ENCODE measurements around the gene TNFSF15. TPM values are rescaled to one million over a fixed set of nuclear protein-coding genes. Genes with fewer than 3 reads are reported as not detected.
A peak's percentile ranks its signal among the peaks of the same experiment; 100 is the strongest.

TNFSF15 gene
- total RNA-seq, 1 experiment from 2014 or later: 0.53 TPM

- DNase-seq (ENCODE audit: low read depth): no peak
Measured at GRCh38 chr9:114825126-114825795, 19.4 kb upstream of the TNFSF15 start.

GRCh38 chr9:114824110-114824509 lies 18.3 kb upstream of the TNFSF15 start:
- peak; percentile 47 for DNase-seq (ENCODE audit: low read depth)

- no peak for DNase-seq (ENCODE audit: low read depth)
Measured at GRCh38 chr9:114823441-114823840, 17.6 kb upstream of the TNFSF15 start.

- no peak for DNase-seq (ENCODE audit: low read depth)
Measured at GRCh38 chr9:114822708-114823107, 16.9 kb upstream of the TNFSF15 start.

- DNase-seq (ENCODE audit: low read depth): no peak
Measured at GRCh38 chr9:114820776-114821501, 15.1 kb upstream of the TNFSF15 start.

- no peak for DNase-seq (ENCODE audit: low read depth)
Measured at GRCh38 chr9:114818178-114818577, 12.3 kb upstream of the TNFSF15 start.

- no peak for DNase-seq (ENCODE audit: low read depth)
Measured at GRCh38 chr9:114813717-114814418, 8.0 kb upstream of the TNFSF15 start.

- DNase-seq (ENCODE audit: low read depth): no peak
Measured at GRCh38 chr9:114811966-114812636, 6.3 kb upstream of the TNFSF15 start.

- DNase-seq (ENCODE audit: low read depth): peak; percentile 64
Measured at GRCh38 chr9:114811301-114811700, 5.5 kb upstream of the TNFSF15 start.

- DNase-seq (ENCODE audit: low read depth): no peak
Measured at GRCh38 chr9:114810614-114811013, 4.8 kb upstream of the TNFSF15 start.

- no peak for DNase-seq (ENCODE audit: low read depth)
Measured at GRCh38 chr9:114806526-114806900, 674 bp upstream of the TNFSF15 start.

GRCh38 chr9:114804505-114804904 lies 1.3 kb downstream of the TNFSF15 start:
- DNase-seq (ENCODE audit: low read depth): peak; percentile 76

GRCh38 chr9:114803479-114804265 lies 2.2 kb downstream of the TNFSF15 start:
- DNase-seq (ENCODE audit: low read depth): no peak

- no peak for DNase-seq (ENCODE audit: low read depth)
Measured at GRCh38 chr9:114799925-114800324, 5.9 kb downstream of the TNFSF15 start.

- no peak for DNase-seq (ENCODE audit: low read depth)
Measured at GRCh38 chr9:114799441-114799840, 6.4 kb downstream of the TNFSF15 start.

- DNase-seq (ENCODE audit: low read depth): no peak
Measured at GRCh38 chr9:114798780-114799427, 6.9 kb downstream of the TNFSF15 start.

- DNase-seq (ENCODE audit: low read depth): no peak
Measured at GRCh38 chr9:114798101-114798500, 7.7 kb downstream of the TNFSF15 start.

- DNase-seq (ENCODE audit: low read depth): no peak
Measured at GRCh38 chr9:114792396-114792795, 13.4 kb downstream of the TNFSF15 start.

- no peak for DNase-seq (ENCODE audit: low read depth)
Measured at GRCh38 chr9:114791736-114792135, 14.1 kb downstream of the TNFSF15 start.

GRCh38 chr9:114791312-114791711 lies 14.5 kb downstream of the TNFSF15 start:
- no peak for DNase-seq (ENCODE audit: low read depth)

- no peak for DNase-seq (ENCODE audit: low read depth)
Measured at GRCh38 chr9:114790521-114790920, 15.3 kb downstream of the TNFSF15 start.
